ENCODE measurements around the gene PHACTR3. TPM values are rescaled to one million over a fixed set of nuclear protein-coding genes. Genes with fewer than 3 reads are reported as not detected.

Gene PHACTR3
- total RNA-seq, 4 donors from 2014 or later = 0.54 to 0.81 (median 0.59) TPM; not detected in 1

GRCh38 chr20:59772931-59773913 is 168.9 kb downstream of the PHACTR3 start:
- no peak overlapping the region for H3K4me3 ChIP-seq
- peaks cover 0 to 7% (median 0%) of the 10 kb centered on the region in 3 donors for H3K4me1 ChIP-seq
- no peaks in the 10 kb centered on the region for H3K36me3 ChIP-seq
- no peak for ATAC-seq
- H3K9me3 ChIP-seq = no peaks in the 10 kb centered on the region
- peaks cover 3% of the 10 kb centered on the region for H3K27me3 ChIP-seq
- no peak for TF ChIP-seq POLR2A (IDR thresholded peaks at IDR 0.05)
- no peak for TF ChIP-seq CTCF (IDR thresholded peaks at IDR 0.05)
- TF ChIP-seq EP300 (IDR thresholded peaks at IDR 0.05) = no peak
- no peak for TF ChIP-seq POLR2AphosphoS5 (IDR thresholded peaks at IDR 0.05)
- 66 to 95% methylated on average over 4 of the region's 21 CpGs for WGBS, 2 donors (ENCODE audit: low coverage in 1 of 2)
- no peak overlapping the region for H3K27ac ChIP-seq

GRCh38 chr20:59774204-59774641 is 169.9 kb downstream of the PHACTR3 start:
- no peak for ATAC-seq
- WGBS, 2 donors (ENCODE audit: low coverage in 1 of 2) = 71 to 76% methylated on average over 4 to 16 of the region's 17 CpGs
- Histone ChIP-seq H3K27me3 (no peaks in the 10 kb centered on the region), H3K36me3 (no peaks in the 10 kb centered on the region), H3K9me3 (no peaks in the 10 kb centered on the region), H3K4me1 (peaks cover 0 to 7% (median 0%) of the 10 kb centered on the region in 3 donors), H3K4me3 (no peak overlapping the region), H3K27ac (no peak overlapping the region)
- TF ChIP-seq POLR2AphosphoS5 (IDR thresholded peaks at IDR 0.05) (no peak), EP300 (IDR thresholded peaks at IDR 0.05) (no peak), POLR2A (IDR thresholded peaks at IDR 0.05) (no peak), CTCF (IDR thresholded peaks at IDR 0.05) (no peak)

GRCh38 chr20:59774921-59775686 is 170.8 kb downstream of the PHACTR3 start:
- no peaks in the 10 kb centered on the region for H3K27me3 ChIP-seq
- no peak overlapping the region for H3K27ac ChIP-seq
- H3K4me3 ChIP-seq = no peak overlapping the region
- H3K36me3 ChIP-seq = no peaks in the 10 kb centered on the region
- H3K9me3 ChIP-seq = no peaks in the 10 kb centered on the region
- ATAC-seq = no peak
- peaks cover 0 to 7% (median 0%) of the 10 kb centered on the region in 3 donors for H3K4me1 ChIP-seq
- no peak for TF ChIP-seq EP300 (IDR thresholded peaks at IDR 0.05)
- no peak for TF ChIP-seq POLR2AphosphoS5 (IDR thresholded peaks at IDR 0.05)
- TF ChIP-seq POLR2A (IDR thresholded peaks at IDR 0.05) = no peak
- no peak for TF ChIP-seq CTCF (IDR thresholded peaks at IDR 0.05)
- WGBS, 2 donors (ENCODE audit: low coverage in 1 of 2) = 78% methylated on average over 9 of the region's 23 CpGs; no CpG with 5 or more reads in 1 of the 2 donors

DNA sequence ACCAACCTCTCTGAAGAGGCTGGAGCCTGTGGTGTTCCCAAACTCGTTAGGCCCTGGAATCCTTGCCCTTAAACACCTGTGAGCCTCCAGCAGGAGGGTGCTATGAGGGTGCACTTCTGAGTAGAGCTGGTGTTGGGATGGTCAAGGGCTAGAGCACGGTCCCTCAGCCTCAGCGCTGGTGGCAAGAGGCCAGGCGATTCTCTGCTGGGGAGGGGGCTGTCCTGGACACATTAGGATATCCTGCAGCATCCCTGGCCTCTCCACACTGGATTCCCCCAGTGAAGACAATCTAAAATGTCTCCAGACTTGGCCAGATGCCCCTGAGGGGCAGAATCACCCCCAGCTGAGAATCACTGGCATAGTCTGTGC is 171.3 kb downstream of the PHACTR3 start:
- Histone ChIP-seq H3K9me3 (no peaks in the 10 kb centered on the region), H3K27ac (no peak overlapping the region), H3K27me3 (no peaks in the 10 kb centered on the region), H3K36me3 (no peaks in the 10 kb centered on the region), H3K4me3 (no peak overlapping the region), H3K4me1 (peaks cover 0 to 7% (median 0%) of the 10 kb centered on the region in 3 donors)
- TF ChIP-seq EP300 (IDR thresholded peaks at IDR 0.05) = no peak
- no peak for TF ChIP-seq POLR2AphosphoS5 (IDR thresholded peaks at IDR 0.05)
- no peak for TF ChIP-seq POLR2A (IDR thresholded peaks at IDR 0.05)
- no peak for TF ChIP-seq CTCF (IDR thresholded peaks at IDR 0.05)
- no peak for ATAC-seq
- 100% methylated on average over 1 of the region's 4 CpGs; no CpG with 5 or more reads in 1 of the 2 donors for WGBS, 2 donors (ENCODE audit: low coverage in 1 of 2)

Data from gastroesophageal sphincter (tissue), 4 donors.